Neural cell (in vitro differentiated cells): ENCODE results near the gene RASAL2.

Experiments
- CTCF ChIP-seq: fragments of 450-650 bp; IDR thresholded peaks from 2 replicates; pipeline ENCODE4 v1.5.1; 2014; ENCODE audit warnings: antibody characterized with exemption, mild to moderate bottlenecking, moderate library complexity; ENCODE audit not compliant: poor library complexity, severe bottlenecking
- POLR2AphosphoS5 ChIP-seq: IDR thresholded peaks from 2 replicates; pipeline ENCODE4 v1.6.1; 2012
- TAF1 ChIP-seq: IDR thresholded peaks from 2 replicates; pipeline ENCODE4 v1.6.1; 2012; ENCODE audit warnings: low read depth

DNA sequence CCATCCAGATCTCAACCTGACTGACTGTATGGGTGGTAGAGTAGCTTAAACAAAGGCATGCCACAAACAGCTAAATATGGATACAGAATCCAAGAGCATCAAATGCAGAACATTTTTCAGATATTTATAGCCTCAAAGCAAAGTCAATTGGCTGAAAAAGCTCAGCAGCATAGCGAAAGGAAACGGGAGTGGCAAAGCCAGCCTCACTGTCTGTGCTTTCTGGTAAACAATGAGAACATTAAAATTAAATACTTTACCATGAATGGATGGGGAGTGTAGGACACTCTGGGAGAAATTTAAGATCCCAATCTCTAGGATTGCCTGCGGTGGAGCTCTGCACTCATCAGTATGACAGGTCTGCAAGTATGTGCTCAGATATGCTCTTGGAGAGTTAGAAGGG, 4.4 kb downstream of the RASAL2 start:
- TF ChIP-seq CTCF (no peak), POLR2AphosphoS5 (no peak), TAF1 (no peak)
